AG04450 (cell line): ENCODE results near the gene TRAF6. TPM values are rescaled to one million over a fixed set of nuclear protein-coding genes. Genes with fewer than 3 reads are reported as not detected.

Experiments used
- CTCF ChIA-PET: fragments of 300-600, 350-600 bp; formaldehyde crosslinking; extraction: SDS; loops from one replicate; lab custom pipeline; 2022; ENCODE audit warnings: antibody characterized with exemption, inconsistent platforms; lab: Charles Lee
- POLR2A ChIA-PET: fragments of 350-600 bp; formaldehyde crosslinking; extraction: SDS; loops from one replicate; lab custom pipeline; 2021; ENCODE audit warnings: antibody characterized with exemption, inconsistent platforms; lab: Yijun Ruan, JAX
- DNase-seq: peaks from one replicate; pipeline ENCODE4 v3.0.0-alpha.2; 2011; ENCODE audit warnings: low read depth, low spot score
- H3K27ac ChIP-seq: one replicate; pipeline ENCODE4 v1.5.1; 2012; ENCODE audit warnings: low read depth, low read length, control low read depth
- H3K27me3 ChIP-seq: one replicate; pipeline ENCODE4 v1.6.0; 2012; ENCODE audit warnings: low read length; ENCODE audit not compliant: control insufficient read depth, insufficient read depth
- H3K4me3 ChIP-seq: 2 replicates; pipeline ENCODE4 v1.5.1; 2011; ENCODE audit warnings: mild to moderate bottlenecking, low read depth, low read length, control low read depth
- H3K9me3 ChIP-seq: 2 replicates; pipeline ENCODE4 v1.5.1; 2012; ENCODE audit warnings: low read length; ENCODE audit not compliant: control insufficient read depth, insufficient read depth
- polyA plus RNA-seq: library from polyadenylated mRNA; depleted of rRNA; stranded (reverse); fragments of >200 nt; gene quantifications from 2 replicates; pipeline ENCODE4 v1.2.3, GENCODE V29; 2011
- TF ChIP-seq, protein P1 (sequence below): IDR thresholded peaks from 2 replicates; pipeline ENCODE4 v1.5.1; 2011; ENCODE audit warnings: low read depth, low read length, control low read depth, inconsistent platforms

TRAF6 gene
- polyA plus RNA-seq, 1 experiment = 10.0 TPM

DNA sequence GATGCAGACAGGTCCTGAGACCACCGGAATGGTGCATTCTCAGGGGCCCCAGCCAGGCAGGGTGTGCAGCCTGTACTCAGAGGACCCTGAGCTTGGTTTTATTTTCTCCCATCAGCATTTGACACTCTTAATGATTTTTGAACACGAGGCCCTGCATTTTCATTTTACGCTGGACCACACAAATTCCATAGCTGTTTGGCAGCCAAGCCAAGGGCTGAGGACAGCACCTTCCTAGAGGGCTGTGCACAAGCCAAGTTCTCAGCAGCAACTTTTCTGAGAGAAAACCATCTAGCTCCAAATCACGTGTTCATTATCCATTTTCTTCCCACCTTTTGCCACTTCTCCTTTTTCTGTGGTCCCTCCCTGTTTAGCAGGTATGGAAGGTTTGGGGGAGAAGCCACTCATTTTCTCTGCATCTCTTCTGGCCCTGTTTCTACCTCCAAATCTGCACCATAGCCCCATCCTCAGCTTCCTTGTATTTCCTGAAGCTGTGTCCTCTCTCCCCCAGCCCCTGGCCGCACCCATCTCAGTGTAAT is 60.4 kb downstream of the TRAF6 start:
- CTCF ChIA-PET = interaction anchor here (1.0 to 1.3 kb wide), 2 partner anchors 18 to 29 kb away, joined by 3 read pairs; no protein-coding TSS in a partner anchor
- 0 out of 2 replicates have a peak overlapping the region, but pooled peaks have one; percentile 35 for H3K4me3 ChIP-seq
- TF ChIP-seq, protein P1, sequence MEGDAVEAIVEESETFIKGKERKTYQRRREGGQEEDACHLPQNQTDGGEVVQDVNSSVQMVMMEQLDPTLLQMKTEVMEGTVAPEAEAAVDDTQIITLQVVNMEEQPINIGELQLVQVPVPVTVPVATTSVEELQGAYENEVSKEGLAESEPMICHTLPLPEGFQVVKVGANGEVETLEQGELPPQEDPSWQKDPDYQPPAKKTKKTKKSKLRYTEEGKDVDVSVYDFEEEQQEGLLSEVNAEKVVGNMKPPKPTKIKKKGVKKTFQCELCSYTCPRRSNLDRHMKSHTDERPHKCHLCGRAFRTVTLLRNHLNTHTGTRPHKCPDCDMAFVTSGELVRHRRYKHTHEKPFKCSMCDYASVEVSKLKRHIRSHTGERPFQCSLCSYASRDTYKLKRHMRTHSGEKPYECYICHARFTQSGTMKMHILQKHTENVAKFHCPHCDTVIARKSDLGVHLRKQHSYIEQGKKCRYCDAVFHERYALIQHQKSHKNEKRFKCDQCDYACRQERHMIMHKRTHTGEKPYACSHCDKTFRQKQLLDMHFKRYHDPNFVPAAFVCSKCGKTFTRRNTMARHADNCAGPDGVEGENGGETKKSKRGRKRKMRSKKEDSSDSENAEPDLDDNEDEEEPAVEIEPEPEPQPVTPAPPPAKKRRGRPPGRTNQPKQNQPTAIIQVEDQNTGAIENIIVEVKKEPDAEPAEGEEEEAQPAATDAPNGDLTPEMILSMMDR = no peak
- H3K9me3 ChIP-seq = no peaks in the 10 kb centered on the region; the same call in 1 of the 2 replicates
- DNase-seq = no peak
- no peaks in the 10 kb centered on the region for H3K27me3 ChIP-seq
- POLR2A ChIA-PET = interaction anchor here (0.9 kb wide), 1 partner anchor 18 kb away, joined by 3 read pairs; no protein-coding TSS in a partner anchor
- no peak overlapping the region for H3K27ac ChIP-seq

DNA sequence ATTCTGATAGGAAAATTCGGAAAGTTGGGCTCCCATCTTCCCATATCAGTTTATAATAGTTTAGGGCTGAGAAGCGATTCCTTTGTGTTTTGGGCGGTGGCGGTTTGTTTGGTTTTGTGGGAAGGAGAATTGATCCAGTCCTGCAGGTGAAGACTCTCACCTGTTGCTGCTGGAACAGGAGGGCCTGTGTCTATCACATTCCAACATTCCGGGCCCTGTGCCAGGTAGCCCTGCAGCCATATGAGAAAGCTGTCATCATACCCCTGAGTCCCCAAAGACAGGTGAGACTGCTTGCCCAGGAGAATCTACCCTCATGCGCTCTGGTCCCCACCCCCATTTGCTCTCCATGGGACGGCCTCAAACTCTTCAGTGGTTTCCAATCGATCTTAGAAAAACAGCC is 62.1 kb downstream of the TRAF6 start:
- no peak overlapping the region for H3K4me3 ChIP-seq
- POLR2A ChIA-PET = no interaction called here
- TF ChIP-seq, protein P1 = no peak
- no peaks in the 10 kb centered on the region for H3K27me3 ChIP-seq
- DNase-seq = no peak
- CTCF ChIA-PET = no interaction called here
- H3K27ac ChIP-seq = no peak overlapping the region
- H3K9me3 ChIP-seq = no peaks in the 10 kb centered on the region

DNA sequence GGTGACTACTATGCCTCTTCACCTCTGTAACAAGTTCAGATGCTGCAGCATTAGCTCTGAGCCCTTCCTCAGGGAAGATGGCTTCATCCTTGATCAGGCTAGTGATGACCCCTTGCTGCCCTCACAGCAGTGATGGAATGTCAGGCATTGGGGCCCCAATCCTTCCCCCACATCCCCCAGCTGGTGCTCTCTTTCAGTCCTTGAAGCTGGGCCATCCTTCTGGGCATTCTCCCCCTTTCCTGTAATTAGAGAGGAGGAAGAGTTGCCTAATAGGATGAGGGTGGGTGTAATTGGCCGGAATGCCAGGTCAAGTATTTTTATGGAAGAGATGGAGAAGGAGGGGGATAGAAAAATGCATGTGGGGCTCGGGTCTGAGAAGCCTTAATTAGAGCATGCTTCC is 62.6 kb downstream of the TRAF6 start:
- CTCF ChIA-PET = no interaction called here
- DNase-seq = no peak

DNA sequence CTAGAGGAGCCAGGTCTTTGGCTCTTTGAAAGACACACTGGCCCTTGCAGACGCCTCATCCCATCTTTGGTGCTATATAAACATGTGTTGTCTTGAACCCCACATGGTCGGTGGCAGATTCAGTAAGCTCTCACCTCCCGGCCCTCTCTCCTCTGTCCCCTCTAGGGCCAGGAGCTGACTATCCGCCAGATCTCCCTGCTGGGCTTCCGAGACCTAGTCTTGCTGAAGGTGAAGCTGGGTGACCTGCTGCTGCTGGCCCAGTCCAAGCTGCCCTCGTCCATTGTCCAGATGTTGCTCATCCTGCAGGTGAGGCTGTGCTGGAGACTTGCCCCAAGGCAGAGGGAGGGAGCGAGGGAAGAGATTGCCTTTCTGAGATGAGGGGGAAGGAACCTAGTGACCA is 63.9 kb downstream of the TRAF6 start:
- no peak for DNase-seq
- H3K27me3 ChIP-seq = no peaks in the 10 kb centered on the region
- 0 out of 2 replicates have a peak, but pooled peaks cover 3% of the 10 kb centered on the region for H3K9me3 ChIP-seq
- H3K27ac ChIP-seq = no peak overlapping the region
- TF ChIP-seq, protein P1 = no peak
- POLR2A ChIA-PET = no interaction called here
- CTCF ChIA-PET = no interaction called here
- no peak overlapping the region for H3K4me3 ChIP-seq

More for the DNA sequence above, 62.6 kb downstream of the TRAF6 start:
- TF ChIP-seq, protein P1 = no peak
- Histone ChIP-seq H3K27me3 (no peaks in the 10 kb centered on the region), H3K9me3 (no peaks in the 10 kb centered on the region), H3K27ac (no peak overlapping the region), H3K4me3 (no peak overlapping the region)
- POLR2A ChIA-PET = no interaction called here

DNA sequence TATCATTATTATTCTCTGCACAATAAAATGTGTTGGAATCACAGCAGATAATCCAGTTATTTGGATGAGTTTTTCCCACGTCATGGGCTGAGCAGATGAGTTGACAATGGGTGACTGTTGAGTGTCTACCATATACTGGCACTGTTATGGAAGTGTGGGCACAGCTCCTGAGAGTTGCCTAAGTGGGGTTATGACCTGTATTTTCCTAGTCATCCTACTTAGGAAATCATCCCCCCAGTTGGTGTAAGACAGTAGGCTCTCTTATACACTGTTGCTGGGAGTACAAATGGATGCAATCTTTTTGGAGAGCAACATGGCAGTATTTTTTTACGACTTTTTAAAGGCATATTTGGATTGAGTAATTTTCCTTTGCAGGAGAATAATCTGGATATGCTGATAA is 66.4 kb downstream of the TRAF6 start:
- H3K27me3 ChIP-seq = no peaks in the 10 kb centered on the region
- ChIA-PET CTCF (no interaction called here), POLR2A (no interaction called here)
- no peak for DNase-seq
- H3K9me3 ChIP-seq = 0 out of 2 replicates have a peak, but pooled peaks cover 3% of the 10 kb centered on the region
- TF ChIP-seq, protein P1 = no peak
- no peak overlapping the region for H3K4me3 ChIP-seq
- H3K27ac ChIP-seq = no peak overlapping the region
